IPS-20b (cell line): ENCODE measurements around the gene TKFC.
A peak's percentile ranks its signal among the peaks of the same experiment; 100 is the strongest.

Experiments
- H3K27ac ChIP-seq: one replicate; pipeline ENCODE4 v1.5.1; 2013; ENCODE audit warnings: low read length
- H3K27me3 ChIP-seq: 2 replicates; pipeline ENCODE4 v1.6.1; 2013; ENCODE audit warnings: mild to moderate bottlenecking, low read length, inconsistent platforms; ENCODE audit not compliant: insufficient read depth
- H3K36me3 ChIP-seq: 2 replicates; pipeline ENCODE4 v1.6.1; 2013; ENCODE audit warnings: low read depth, mild to moderate bottlenecking, inconsistent platforms, low read length, moderate library complexity; ENCODE audit not compliant: insufficient read depth
- H3K4me1 ChIP-seq: 2 replicates; pipeline ENCODE4 v1.6.1; 2013; ENCODE audit warnings: mild to moderate bottlenecking, control low read depth, inconsistent platforms, low read length, moderate library complexity; ENCODE audit not compliant: insufficient read depth
- H3K4me3 ChIP-seq: 2 replicates; pipeline ENCODE4 v1.5.1; 2013; ENCODE audit warnings: mild to moderate bottlenecking, low read length, inconsistent platforms
- H3K9ac ChIP-seq: 2 replicates; pipeline ENCODE4 v1.6.1; 2013; ENCODE audit warnings: low read depth, mild to moderate bottlenecking, inconsistent platforms, low read length, moderate library complexity
- H3K9me3 ChIP-seq: 2 replicates; pipeline ENCODE4 v1.6.1; 2013; ENCODE audit warnings: mild to moderate bottlenecking, low read depth, low read length, inconsistent platforms; ENCODE audit not compliant: insufficient read depth

The TKFC gene

DNA sequence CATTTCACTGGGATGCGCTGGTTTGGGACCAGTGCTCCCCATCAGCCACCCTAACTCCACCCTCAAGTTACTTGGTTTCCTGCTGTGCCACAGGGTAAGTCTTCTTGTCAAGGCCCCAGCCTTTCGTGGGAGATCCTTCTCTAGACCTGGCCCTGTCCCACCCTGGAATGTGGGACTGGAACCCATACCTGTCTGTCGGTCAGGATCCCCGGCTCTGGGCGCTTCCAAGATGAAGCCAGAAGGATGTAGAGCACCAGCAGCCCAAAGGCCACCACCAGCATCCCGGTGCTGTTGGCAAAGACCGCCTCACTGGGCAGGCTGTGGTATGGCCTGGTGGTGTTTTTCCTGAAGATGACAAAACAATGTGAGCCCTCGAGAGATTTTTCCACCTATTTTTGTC lies 17.8 kb downstream of the TKFC start:
- no peaks in the 10 kb centered on the region for H3K27me3 ChIP-seq
- no peak overlapping the region for H3K9ac ChIP-seq
- H3K36me3 ChIP-seq: peaks cover 45% of the 10 kb centered on the region
- H3K4me3 ChIP-seq: no peak overlapping the region
- H3K9me3 ChIP-seq: no peaks in the 10 kb centered on the region
- no peaks in the 10 kb centered on the region for H3K4me1 ChIP-seq
- H3K27ac ChIP-seq: no peak overlapping the region

DNA sequence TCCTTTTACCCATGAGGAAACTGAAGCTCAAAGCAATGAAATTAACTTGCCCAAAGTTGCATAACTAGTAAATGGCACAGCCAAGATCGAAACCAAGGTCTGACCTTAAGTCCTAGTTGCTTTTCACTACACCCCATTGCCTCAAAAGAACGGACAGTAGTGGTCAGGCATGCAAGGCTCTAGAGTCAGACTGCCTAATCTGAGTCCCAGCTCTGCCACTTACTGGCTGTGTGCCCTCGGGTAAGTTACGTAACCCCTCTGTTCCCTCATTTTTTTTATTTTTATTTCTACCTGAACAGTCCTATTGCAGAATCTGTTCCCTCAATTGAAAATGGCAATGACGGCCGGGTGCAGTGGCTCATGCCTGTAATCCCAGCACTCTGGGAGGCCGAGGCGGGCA lies 19.0 kb downstream of the TKFC start:
- Histone ChIP-seq H3K27me3 (no peaks in the 10 kb centered on the region), H3K9ac (no peak overlapping the region), H3K4me3 (no peak overlapping the region), H3K36me3 (peaks cover 45% of the 10 kb centered on the region), H3K4me1 (no peaks in the 10 kb centered on the region), H3K27ac (no peak overlapping the region), H3K9me3 (no peaks in the 10 kb centered on the region)

DNA sequence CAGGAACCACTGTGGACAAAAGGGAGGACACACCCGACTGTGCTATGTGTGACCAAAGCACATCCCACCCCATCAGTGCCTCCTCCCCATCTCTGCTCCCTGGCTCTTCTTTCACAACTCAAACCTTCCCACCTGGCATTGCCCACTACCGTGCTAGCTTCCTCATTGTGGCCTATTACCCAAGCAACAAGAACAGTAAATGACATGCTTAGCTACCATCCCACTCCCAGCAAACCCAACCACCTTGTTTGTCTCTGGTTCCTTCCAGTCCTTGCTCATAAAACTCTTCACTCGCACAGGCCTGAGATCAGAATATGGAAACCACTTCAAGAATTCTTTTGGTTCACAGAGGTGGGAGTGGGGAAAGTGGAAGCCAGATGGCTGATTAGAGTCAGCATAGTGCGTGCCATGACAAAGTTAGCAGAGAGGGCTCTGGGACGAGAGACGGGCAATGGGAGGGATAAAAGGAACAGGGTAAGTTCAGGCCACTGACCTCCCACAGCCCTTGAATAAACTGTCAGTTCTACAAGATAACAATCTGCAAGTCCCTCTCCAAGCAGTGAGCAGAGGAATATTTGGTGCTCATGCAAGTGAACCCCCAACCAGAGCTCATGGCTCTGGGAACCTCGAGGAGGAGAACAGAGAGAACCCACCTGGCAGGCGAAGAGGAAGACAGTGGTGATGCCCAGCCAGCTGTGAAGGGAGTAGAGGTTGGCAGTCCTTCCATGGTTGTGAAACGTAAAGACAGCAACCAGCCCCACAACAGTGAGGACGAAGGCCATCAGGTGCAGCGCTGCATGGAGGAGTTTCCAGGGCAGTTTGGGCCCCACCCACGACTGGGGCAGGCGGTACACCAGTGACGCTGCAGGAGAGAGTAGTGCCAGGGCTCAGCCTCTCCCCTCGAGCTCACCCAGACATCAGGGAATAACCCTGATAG lies 20.4 kb downstream of the TKFC start:
- Histone ChIP-seq H3K4me3 (no peak overlapping the region), H3K9ac (no peak overlapping the region), H3K27me3 (no peaks in the 10 kb centered on the region), H3K9me3 (no peaks in the 10 kb centered on the region), H3K27ac (no peak overlapping the region), H3K4me1 (no peaks in the 10 kb centered on the region), H3K36me3 (peaks cover 35% of the 10 kb centered on the region)

DNA sequence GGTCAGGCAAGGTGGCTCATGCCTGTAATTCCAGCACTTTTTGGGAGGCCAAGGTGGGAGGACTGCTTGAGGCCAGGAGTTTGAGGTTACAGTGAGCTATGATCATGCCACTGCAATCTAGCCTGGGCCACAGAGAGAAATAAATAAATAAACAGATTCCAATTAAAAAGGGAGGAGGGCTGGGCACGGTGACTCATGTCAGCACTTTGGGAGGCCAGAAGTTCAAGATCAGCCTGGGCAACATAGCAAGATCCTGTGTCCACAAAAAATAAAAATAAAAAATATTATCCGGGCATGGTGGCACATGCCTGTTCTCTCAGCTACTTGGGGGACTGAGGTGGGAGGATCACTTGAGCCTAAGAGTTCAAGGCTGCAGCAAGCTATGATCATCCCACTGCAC lies 21.2 kb downstream of the TKFC start:
- Histone ChIP-seq H3K27ac (no peak overlapping the region), H3K9me3 (no peaks in the 10 kb centered on the region), H3K4me1 (no peaks in the 10 kb centered on the region), H3K9ac (no peak overlapping the region), H3K36me3 (peaks cover 27% of the 10 kb centered on the region), H3K4me3 (no peak overlapping the region), H3K27me3 (no peaks in the 10 kb centered on the region)

DNA sequence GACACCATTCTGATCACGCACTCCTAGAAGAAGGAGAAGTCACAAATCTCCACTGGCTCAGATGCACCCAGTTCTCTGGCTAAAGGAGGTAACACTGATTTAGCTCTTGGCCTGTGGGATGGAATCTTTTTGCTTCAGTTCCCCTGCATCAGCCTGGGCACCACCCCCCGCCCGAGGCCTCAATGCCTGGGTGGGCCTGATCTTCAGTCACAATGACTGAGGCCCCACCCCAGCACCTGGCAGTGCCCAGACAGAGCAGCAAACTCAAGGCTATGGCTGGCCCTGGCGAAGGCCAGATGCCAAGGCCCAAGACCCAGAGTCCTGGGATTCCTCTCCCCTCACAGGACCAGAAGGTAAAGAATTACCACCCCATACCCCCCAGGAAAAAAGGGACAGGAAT lies 23.7 kb downstream of the TKFC start:
- no peaks in the 10 kb centered on the region for H3K9me3 ChIP-seq
- H3K27ac ChIP-seq: no peak overlapping the region
- H3K27me3 ChIP-seq: no peaks in the 10 kb centered on the region
- H3K4me3 ChIP-seq: no peak overlapping the region
- H3K9ac ChIP-seq: no peak overlapping the region
- H3K4me1 ChIP-seq: no peaks in the 10 kb centered on the region
- peaks cover 10% of the 10 kb centered on the region for H3K36me3 ChIP-seq

DNA sequence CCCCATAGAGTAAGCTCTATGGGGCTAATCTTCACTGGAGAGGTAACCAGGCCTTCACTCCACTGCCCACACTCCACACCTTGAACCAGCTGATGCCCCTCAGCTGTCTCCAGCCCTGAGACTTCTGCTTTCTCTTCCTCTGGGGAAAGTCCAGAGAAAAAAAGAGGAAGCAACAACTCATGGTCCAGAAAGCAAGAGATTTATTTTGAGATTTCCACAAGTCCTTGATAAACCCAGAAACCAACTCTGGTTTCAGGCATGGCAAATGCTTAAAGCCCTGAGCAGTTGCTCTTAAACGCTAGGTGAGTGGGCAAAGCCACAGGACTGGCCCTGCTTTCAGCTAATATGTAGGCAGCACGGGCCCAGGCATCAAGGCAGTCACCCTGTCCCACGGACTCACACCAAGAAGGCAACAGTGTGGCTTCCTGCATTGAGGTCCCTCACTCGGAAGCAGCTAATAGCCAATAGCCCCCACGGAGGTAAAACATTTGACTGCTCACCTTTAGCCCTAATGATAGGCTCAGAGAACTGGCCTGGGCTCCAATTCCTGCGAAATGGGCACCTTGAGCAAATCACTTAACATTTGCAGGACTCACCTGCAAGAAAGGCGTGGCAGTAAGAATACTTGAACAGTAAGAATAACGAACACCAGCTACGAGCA lies 24.3 kb downstream of the TKFC start:
- Histone ChIP-seq H3K4me1 (no peaks in the 10 kb centered on the region), H3K27me3 (no peaks in the 10 kb centered on the region), H3K4me3 (no peak overlapping the region), H3K9ac (no peak overlapping the region), H3K9me3 (no peaks in the 10 kb centered on the region), H3K27ac (no peak overlapping the region), H3K36me3 (0 out of 2 replicates have a peak, but pooled peaks cover 6% of the 10 kb centered on the region)

DNA sequence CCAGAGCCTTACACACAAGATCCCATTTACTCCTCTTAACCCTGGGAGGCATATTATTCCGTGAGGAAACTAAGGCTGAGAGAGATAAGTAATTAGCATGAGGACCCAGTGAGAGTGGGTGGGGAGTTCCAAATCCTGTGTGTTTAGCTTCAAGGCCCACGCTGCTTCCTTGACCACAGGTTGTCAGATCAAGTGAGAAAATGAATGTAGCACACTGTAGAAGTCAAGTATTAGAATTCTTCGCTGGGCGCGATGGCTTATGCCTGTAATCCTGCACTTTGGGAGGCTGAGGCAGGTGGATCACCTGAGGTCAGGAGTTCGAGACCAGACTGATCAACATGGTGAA lies 24.8 kb downstream of the TKFC start:
- no peaks in the 10 kb centered on the region for H3K4me1 ChIP-seq
- H3K36me3 ChIP-seq: 0 out of 2 replicates have a peak, but pooled peaks cover 6% of the 10 kb centered on the region
- H3K27me3 ChIP-seq: no peaks in the 10 kb centered on the region
- no peaks in the 10 kb centered on the region for H3K9me3 ChIP-seq
- H3K4me3 ChIP-seq: no peak overlapping the region
- no peak overlapping the region for H3K27ac ChIP-seq
- H3K9ac ChIP-seq: no peak overlapping the region

DNA sequence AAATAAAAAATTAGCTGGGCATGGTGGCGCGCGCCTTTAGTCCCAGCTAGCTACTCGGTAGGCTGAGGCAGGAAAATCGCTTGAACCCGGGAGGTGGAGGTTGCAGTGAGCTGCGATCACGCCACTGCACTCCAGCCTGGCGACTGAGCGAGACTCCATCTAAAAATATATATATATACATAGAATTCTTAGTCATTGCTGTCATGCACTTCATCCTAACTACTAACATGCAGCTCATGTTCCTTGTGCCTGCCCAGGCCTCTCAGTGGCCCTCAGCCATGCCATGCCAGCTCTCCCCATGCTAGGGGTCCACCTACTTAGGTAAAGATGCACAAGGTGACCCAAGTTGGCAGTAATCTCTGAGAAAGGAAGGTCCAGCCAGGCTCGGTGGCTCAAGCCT lies 25.5 kb downstream of the TKFC start:
- Histone ChIP-seq H3K27me3 (no peaks in the 10 kb centered on the region), H3K9me3 (no peaks in the 10 kb centered on the region), H3K4me3 (no peak overlapping the region), H3K27ac (no peak overlapping the region), H3K36me3 (peaks cover 5% of the 10 kb centered on the region; the same call in 1 of the 2 replicates), H3K9ac (no peak overlapping the region), H3K4me1 (no peaks in the 10 kb centered on the region)

DNA sequence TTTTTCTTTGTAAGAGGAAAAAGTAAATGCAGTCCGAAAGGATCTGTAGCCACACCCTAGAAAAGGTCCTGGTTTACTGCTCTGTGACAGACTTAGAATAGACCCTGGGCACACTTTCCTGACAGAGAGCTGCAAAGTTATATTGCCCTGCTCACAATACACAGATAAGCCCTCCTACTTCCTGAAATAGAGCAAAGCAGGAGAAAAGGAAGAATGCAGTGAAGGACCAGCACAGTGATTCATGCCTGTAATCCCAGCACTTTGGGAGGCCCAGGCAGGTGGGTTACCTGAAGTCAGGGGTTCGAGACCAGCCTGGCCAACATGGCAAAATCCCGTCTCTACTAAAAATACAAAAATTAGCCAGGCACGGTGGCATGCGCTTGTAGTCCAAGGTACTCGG lies 26.5 kb downstream of the TKFC start:
- H3K4me1 ChIP-seq: no peaks in the 10 kb centered on the region
- peaks cover 13% of the 10 kb centered on the region for H3K36me3 ChIP-seq
- H3K4me3 ChIP-seq: no peak overlapping the region
- no peaks in the 10 kb centered on the region for H3K27me3 ChIP-seq
- no peaks in the 10 kb centered on the region for H3K9me3 ChIP-seq
- no peak overlapping the region for H3K9ac ChIP-seq
- no peak overlapping the region for H3K27ac ChIP-seq

DNA sequence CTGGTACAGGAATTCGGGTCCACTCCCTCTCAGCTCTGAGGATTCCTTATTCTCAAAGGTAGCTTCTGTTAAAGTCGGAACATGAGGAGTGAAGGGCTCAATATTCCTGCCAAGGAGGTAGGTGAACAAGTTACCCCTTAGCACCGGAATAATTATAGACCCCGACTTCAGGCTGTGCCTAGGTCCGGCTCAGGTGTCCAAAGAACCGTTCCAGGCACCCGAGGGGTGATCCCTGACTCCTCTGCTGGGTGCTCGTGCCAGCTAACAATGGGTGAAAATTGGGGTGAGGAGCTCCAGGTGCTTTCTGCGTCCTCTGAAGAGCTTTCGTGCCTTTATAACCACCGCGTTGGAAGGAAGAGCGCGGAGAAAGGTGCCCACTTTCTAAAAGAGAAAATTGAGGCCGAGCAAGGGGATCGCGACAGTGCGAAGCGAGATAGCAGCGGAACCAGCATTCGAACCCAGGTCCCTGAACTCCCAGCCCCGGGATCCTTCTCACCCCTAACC lies 28.3 kb downstream of the TKFC start:
- no peaks in the 10 kb centered on the region for H3K4me1 ChIP-seq
- H3K27ac ChIP-seq: no peak overlapping the region

DNA sequence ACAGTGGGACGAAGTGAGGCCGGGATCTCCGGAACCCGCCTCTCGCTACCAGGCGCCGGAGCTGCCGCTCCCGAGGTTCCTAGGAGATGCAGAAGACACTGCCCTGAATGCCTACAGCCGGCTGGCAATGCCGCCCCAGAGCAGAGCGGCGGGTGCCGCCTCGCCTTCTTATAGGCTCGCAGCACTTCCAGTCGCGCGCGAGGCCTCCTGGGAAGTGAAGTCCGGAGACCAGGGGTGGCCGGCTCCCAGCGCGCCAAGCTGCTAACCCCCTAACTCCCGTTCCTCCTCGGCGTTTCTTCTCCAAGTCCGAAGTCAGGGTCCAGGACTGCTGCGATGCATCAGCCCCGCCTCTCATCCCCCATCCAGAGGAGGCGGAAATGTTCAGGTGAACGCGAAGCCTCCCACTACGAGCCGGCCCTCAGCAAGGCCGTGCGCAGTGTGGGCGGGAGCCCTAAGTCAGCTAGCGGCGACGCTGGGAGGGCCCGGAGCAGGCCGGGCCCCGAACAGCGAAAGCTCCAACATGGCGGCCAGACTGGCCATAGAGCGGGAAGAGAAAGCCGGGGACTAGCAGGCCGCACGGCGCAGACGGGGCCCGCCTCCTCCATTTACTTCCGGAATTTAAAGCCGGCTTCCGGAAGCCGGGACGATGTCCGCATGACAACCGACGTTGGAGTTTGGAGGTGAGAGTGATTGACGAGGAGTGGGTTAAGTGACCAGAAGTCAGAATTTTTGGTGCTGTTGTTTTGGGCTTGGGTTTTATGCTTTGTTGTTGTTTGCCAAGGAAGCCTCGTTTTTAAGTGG lies 28.9 kb downstream of the TKFC start, which contains the start of the genes CYB561A3 and TMEM138:
TSS of gene CYB561A3 (minus strand) at position 142 of the 801 bp plus-strand sequence. CDS start 5,169 bp downstream, outside the sequence.
TSS of gene TMEM138 (plus strand) at position 634 of the 801 bp plus-strand sequence. CDS start 2,017 bp downstream, outside the sequence.
- peak within 1 kb of the TSS; percentile 94 for H3K27ac ChIP-seq
- peak within 1 kb of the TSS; percentile 98 for H3K9ac ChIP-seq
- H3K36me3 ChIP-seq: peaks cover 35% of the 10 kb centered on the region
- peak within 1 kb of the TSS; percentile 90 for H3K4me3 ChIP-seq
- H3K9me3 ChIP-seq: no peaks in the 10 kb centered on the region
- H3K27me3 ChIP-seq: no peaks in the 10 kb centered on the region
- H3K4me1 ChIP-seq: no peaks in the 10 kb centered on the region

More for the DNA sequence above, 28.3 kb downstream of the TKFC start:
- Histone ChIP-seq H3K27me3 (no peaks in the 10 kb centered on the region), H3K9ac (peak overlapping the region; percentile 98), H3K4me3 (peak overlapping the region; percentile 90), H3K36me3 (peaks cover 29% of the 10 kb centered on the region), H3K9me3 (no peaks in the 10 kb centered on the region)
